GM12878 (cell line): ENCODE data around the gene SUSD6. TPM values are rescaled to one million over a fixed set of nuclear protein-coding genes. Genes with fewer than 3 reads are reported as not detected.

Source experiments
- ATAC-seq: fragments of 200-7000 bp; cut with Tn5 transposase; 3 replicates; pipeline ENCODE4 v1.9.1; 2020; ENCODE audit warnings: mild to moderate bottlenecking, moderate library complexity
- BruUV-seq: library from RNA; stranded (reverse); fragments of 400-500 nt; replicated peaks from 2 replicates; lab custom pipeline; 2021; lab: Mats Ljungman, UMichigan
- CTCF ChIA-PET: fragments of 300-600 bp; sonication (Branson Sonifier 250); formaldehyde crosslinking; extraction: SDS; loops from one replicate; lab custom pipeline; 2021; ENCODE audit warnings: inconsistent platforms; lab: Yijun Ruan, JAX
- POLR2A ChIA-PET: fragments of 350-600 bp; formaldehyde crosslinking; extraction: SDS; loops from one replicate; lab custom pipeline; 2021; ENCODE audit warnings: inconsistent platforms; lab: Charles Lee
- RAD21 ChIA-PET: fragments of 300-600 bp; sonication (Branson Sonifier 250); formaldehyde crosslinking; loops from one replicate; lab custom pipeline; 2023; ENCODE audit warnings: antibody characterized with exemption; ENCODE audit not compliant: unreplicated experiment; lab: Charles Lee
- SMC1A ChIA-PET: fragments of 300-600 bp; sonication (Branson Sonifier 250); formaldehyde crosslinking; loops from one replicate; lab custom pipeline; 2023; ENCODE audit not compliant: unreplicated experiment, uncharacterized antibody; lab: Charles Lee
- DNase-seq: peaks from one replicate; pipeline ENCODE4 v3.0.0-alpha.2; 2011; ENCODE audit warnings: low read depth, low spot score
- FAIRE-seq: peaks from 3 replicates; lab custom pipeline; 2011; peaks lifted over from hg19 to GRCh38; lab: Jason Lieb, UNC
- H2AFZ ChIP-seq: 2 replicates; pipeline ENCODE4 v1.6.0; 2011; ENCODE audit warnings: low read depth, low read length, control low read depth; ENCODE audit not compliant: control insufficient read depth
- H3K27ac ChIP-seq: 2 replicates; pipeline ENCODE4 v1.5.1; 2011; ENCODE audit warnings: control low read depth; ENCODE audit not compliant: control insufficient read depth, insufficient read depth
- H3K27me3 ChIP-seq, 2 experiments: replicated peaks in 1 of 2; 2 replicates each; pipeline versions ENCODE4 v1.6.0 to v1.6.1; 2011; ENCODE audit warnings: low read length in 1 of 2; ENCODE audit not compliant: control insufficient read depth in 2 of 2, insufficient read depth in 2 of 2
- H3K36me3 ChIP-seq, 2 experiments: 2 replicates each; pipeline ENCODE4 v1.5.1; 2011; ENCODE audit warnings: low read length in 1 of 2; ENCODE audit not compliant: control insufficient read depth in 2 of 2, insufficient read depth in 2 of 2
- H3K4me1 ChIP-seq: 2 replicates; pipeline ENCODE4 v1.6.1; 2011; ENCODE audit warnings: mild to moderate bottlenecking, low read length, moderate library complexity, mixed read lengths; ENCODE audit not compliant: control insufficient read depth, insufficient read depth
- H3K4me2 ChIP-seq: 2 replicates; pipeline ENCODE4 v1.6.0; 2011; ENCODE audit warnings: control low read depth; ENCODE audit not compliant: control insufficient read depth, insufficient read depth
- H3K4me3 ChIP-seq: fragments of 200-600 bp; sonication (generic); 2 replicates; pipeline ENCODE4 v1.5.1; 2016
- H3K79me2 ChIP-seq: 2 replicates; pipeline ENCODE4 v1.6.0; 2011; ENCODE audit warnings: low read length; ENCODE audit not compliant: control insufficient read depth, insufficient read depth
- H3K9ac ChIP-seq: 2 replicates; pipeline ENCODE4 v1.8.0; 2011; ENCODE audit warnings: low read length, control low read depth, mixed read lengths; ENCODE audit not compliant: control insufficient read depth, insufficient read depth
- H3K9me3 ChIP-seq: replicated peaks from 3 replicates; pipeline ENCODE4 v1.5.1; 2011; ENCODE audit warnings: mild to moderate bottlenecking, low read length; ENCODE audit not compliant: control insufficient read depth, insufficient read depth
- H4K20me1 ChIP-seq: 2 replicates; pipeline ENCODE4 v1.6.0; 2011; ENCODE audit not compliant: control insufficient read depth, insufficient read depth
- EED ChIP-seq: sonication (generic); IDR thresholded peaks from 2 replicates; pipeline ENCODE4 v1.6.1; 2016; ENCODE audit warnings: antibody characterized with exemption, low read depth
- MEF2B ChIP-seq: fragments of 450-650 bp; IDR thresholded peaks from 2 replicates; pipeline ENCODE4 v1.6.1; 2018; ENCODE audit warnings: mild to moderate bottlenecking, moderate library complexity; ENCODE audit not compliant: partially characterized antibody, poor library complexity, severe bottlenecking
- NFIC ChIP-seq: IDR thresholded peaks from 2 replicates; pipeline ENCODE4 v1.6.1; 2012; ENCODE audit warnings: low read depth, mild to moderate bottlenecking, inconsistent platforms, low read length, moderate library complexity
- SPI1 ChIP-seq: IDR thresholded peaks from 2 replicates; pipeline ENCODE4 v1.6.1; 2011; ENCODE audit warnings: low read depth, mild to moderate bottlenecking, low read length, moderate library complexity, borderline replicate concordance; ENCODE audit not compliant: insufficient read depth
- TCF3 ChIP-seq: IDR thresholded peaks from 2 replicates; pipeline ENCODE4 v1.6.1; 2012; ENCODE audit warnings: low read depth, mild to moderate bottlenecking, low read length, borderline replicate concordance; ENCODE audit not compliant: insufficient read depth
- TCF7 ChIP-seq: IDR thresholded peaks from 2 replicates; pipeline ENCODE4 v1.6.1; 2014; ENCODE audit warnings: antibody characterized with exemption, borderline replicate concordance
- WGBS: methylation state at CpG from one replicate; pipeline ENCODE4 v1.1.6; 2016; ENCODE audit warnings: low lambda C conversion rate; ENCODE audit not compliant: insufficient replicate concordance, insufficient coverage; ENCODE audit errors: missing lambda C conversion rate; 5-methylcytosine and 5-hydroxymethylcytosine counted together
- in situ Hi-C: fragments of 300-500 bp; cut with MboI; formaldehyde crosslinking; loops from 9 replicates; pipeline ENCODE4 v1.14.3; 2018; ENCODE audit warnings: mixed read lengths
- intact Hi-C: fragments of 100-400 bp; cut with micrococcal nuclease; formaldehyde crosslinking; loops from one replicate; pipeline ENCODE4 v1.14.2; 2022; ENCODE audit not compliant: unreplicated experiment
- polyA plus RNA-seq, 11 experiments: library from polyadenylated mRNA; depleted of rRNA in 4 of 11; unstranded in 6 of 11; stranded (reverse) in 5 of 11; fragments of >200 nt; fragmentation: Nextera tagmentation in 4 of 11; fragmentation: Illumina TruSeq in 1 of 11; extraction: Ambion mirVana in 4 of 11; extraction: Trizol in 1 of 11; gene quantifications; 1 replicate in 1 of 11; 2 replicates in 10 of 11; pipeline versions ENCODE4 v1.2.1 to v1.2.3, GENCODE V29; 2011 to 2016; ENCODE audit warnings: inconsistent platforms in 2 of 11, missing spikeins in 2 of 11, low read depth in 1 of 11
- total RNA-seq, 4 experiments: library from RNA; depleted of rRNA in 3 of 4; stranded (reverse); fragments of >200 nt in 3 of 4; fragmentation: Illumina TruSeq in 1 of 4; extraction: Trizol in 1 of 4; gene quantifications; 2 replicates each; pipeline versions ENCODE4 v1.2.1 to v1.2.3, GENCODE V29; 2013 to 2021
- TF ChIP-seq, protein P1 (sequence below): IDR thresholded peaks from 2 replicates; pipeline ENCODE4 v1.6.1; 2011; ENCODE audit warnings: borderline replicate concordance, low read depth, mild to moderate bottlenecking, moderate library complexity, low read length; ENCODE audit not compliant: insufficient read depth, poor library complexity, severe bottlenecking
- TF ChIP-seq, protein P2 (sequence below): IDR thresholded peaks from 2 replicates; pipeline ENCODE4 v1.6.1; 2011; ENCODE audit warnings: mild to moderate bottlenecking, low read depth, low read length, moderate library complexity; ENCODE audit not compliant: insufficient replicate concordance
- TF ChIP-seq, protein P3 (sequence below): fragments of 450-650 bp; IDR thresholded peaks from 2 replicates; pipeline ENCODE4 v1.6.1; 2016; ENCODE audit warnings: mild to moderate bottlenecking

SUSD6 gene
- total and polyA plus RNA-seq, 10 of the 15 experiments (the other 5 are each of a cell fraction or from before 2014, with no cell fraction given) = 6.6 to 39.8 (median 20.2) TPM

DNA sequence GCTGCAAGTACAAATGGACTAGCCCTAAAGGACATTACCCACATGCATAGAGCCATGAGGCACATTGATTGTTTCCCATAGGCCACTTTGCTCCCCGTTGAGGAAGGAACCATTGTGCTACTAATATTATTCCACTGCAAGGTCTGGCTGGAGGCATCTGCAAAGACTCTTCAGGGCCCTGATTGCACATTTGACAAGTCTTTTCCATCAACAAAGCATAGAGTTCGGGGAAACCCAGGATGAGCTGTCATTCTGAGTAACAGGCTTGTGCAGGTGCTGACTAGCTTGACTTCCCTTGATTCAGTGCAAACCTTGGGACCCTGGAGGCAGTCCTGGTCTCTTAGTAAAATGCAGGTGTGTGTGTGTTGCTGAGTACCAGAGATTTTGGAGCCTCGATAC lies 73.8 kb downstream of the SUSD6 start:
- ChIA-PET POLR2A (interaction anchor here (3.3 kb wide), 1 partner anchor 10 kb away, joined by 11 read pairs; no protein-coding TSS in a partner anchor), CTCF (interaction anchor here (0.6 to 0.9 kb wide), 3 partner anchors 9 to 39 kb away, joined by 3 to 4 read pairs (median 3); no protein-coding TSS in a partner anchor), SMC1A (interaction anchor here (0.6 to 3.2 kb wide), 11 partner anchors 8 to 97 kb away, joined by 3 to 15 read pairs (median 4); no protein-coding TSS in a partner anchor), RAD21 (interaction anchor here (0.6 to 1.5 kb wide), 8 partner anchors 9 to 77 kb away, joined by 3 to 6 read pairs (median 4); no protein-coding TSS in a partner anchor)
- peak overlapping the region; percentile 12; the same call in 1 of the 2 replicates for H3K9ac ChIP-seq
- no peak overlapping the region for H2AFZ ChIP-seq
- H3K79me2 ChIP-seq = peaks cover 82% of the 10 kb centered on the region
- FAIRE-seq (no peak), DNase-seq (no peak), ATAC-seq (peak; percentile 62)
- peaks cover 9% of the 10 kb centered on the region; the same call in 1 of the 2 replicates for H4K20me1 ChIP-seq
- H3K9me3 ChIP-seq = no peaks in the 10 kb centered on the region
- WGBS = 0% methylated on average over 3 of the region's 3 CpGs
- peaks cover 0 to 4% of the 10 kb centered on the region in 2 experiments; a peak in 2 of 4 replicates for H3K36me3 ChIP-seq
- BruUV-seq = no TSS peak
- H3K4me1 ChIP-seq = peaks cover 47% of the 10 kb centered on the region
- TF ChIP-seq EED (peak; percentile 50; the same call in 1 of the 2 replicates), MEF2B (no peak), TCF3 (0 out of 2 replicates have a peak, but pooled peaks have one; percentile 29), SPI1 (no peak), TCF7 (no peak), NFIC (no peak; the same call in 1 of the 2 replicates)
- TF ChIP-seq, protein P1, sequence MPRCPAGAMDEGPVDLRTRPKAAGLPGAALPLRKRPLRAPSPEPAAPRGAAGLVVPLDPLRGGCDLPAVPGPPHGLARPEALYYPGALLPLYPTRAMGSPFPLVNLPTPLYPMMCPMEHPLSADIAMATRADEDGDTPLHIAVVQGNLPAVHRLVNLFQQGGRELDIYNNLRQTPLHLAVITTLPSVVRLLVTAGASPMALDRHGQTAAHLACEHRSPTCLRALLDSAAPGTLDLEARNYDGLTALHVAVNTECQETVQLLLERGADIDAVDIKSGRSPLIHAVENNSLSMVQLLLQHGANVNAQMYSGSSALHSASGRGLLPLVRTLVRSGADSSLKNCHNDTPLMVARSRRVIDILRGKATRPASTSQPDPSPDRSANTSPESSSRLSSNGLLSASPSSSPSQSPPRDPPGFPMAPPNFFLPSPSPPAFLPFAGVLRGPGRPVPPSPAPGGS = no peak
- TF ChIP-seq, protein P2, sequence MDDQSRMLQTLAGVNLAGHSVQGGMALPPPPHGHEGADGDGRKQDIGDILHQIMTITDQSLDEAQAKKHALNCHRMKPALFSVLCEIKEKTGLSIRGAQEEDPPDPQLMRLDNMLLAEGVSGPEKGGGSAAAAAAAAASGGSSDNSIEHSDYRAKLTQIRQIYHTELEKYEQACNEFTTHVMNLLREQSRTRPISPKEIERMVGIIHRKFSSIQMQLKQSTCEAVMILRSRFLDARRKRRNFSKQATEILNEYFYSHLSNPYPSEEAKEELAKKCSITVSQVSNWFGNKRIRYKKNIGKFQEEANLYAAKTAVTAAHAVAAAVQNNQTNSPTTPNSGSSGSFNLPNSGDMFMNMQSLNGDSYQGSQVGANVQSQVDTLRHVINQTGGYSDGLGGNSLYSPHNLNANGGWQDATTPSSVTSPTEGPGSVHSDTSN = peak; percentile 16
- TF ChIP-seq, protein P3, sequence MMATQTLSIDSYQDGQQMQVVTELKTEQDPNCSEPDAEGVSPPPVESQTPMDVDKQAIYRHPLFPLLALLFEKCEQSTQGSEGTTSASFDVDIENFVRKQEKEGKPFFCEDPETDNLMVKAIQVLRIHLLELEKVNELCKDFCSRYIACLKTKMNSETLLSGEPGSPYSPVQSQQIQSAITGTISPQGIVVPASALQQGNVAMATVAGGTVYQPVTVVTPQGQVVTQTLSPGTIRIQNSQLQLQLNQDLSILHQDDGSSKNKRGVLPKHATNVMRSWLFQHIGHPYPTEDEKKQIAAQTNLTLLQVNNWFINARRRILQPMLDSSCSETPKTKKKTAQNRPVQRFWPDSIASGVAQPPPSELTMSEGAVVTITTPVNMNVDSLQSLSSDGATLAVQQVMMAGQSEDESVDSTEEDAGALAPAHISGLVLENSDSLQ = peak; percentile 36; the same call in 1 of the 2 replicates
- in situ Hi-C loops (no loop called here), intact Hi-C loops (no loop called here)
- no peak overlapping the region for H3K4me3 ChIP-seq
- no peaks in the 10 kb centered on the region for H3K27me3 ChIP-seq
- peak overlapping the region; percentile 66 for H3K4me2 ChIP-seq
- H3K27ac ChIP-seq = peak overlapping the region; percentile 61
